Measurements from ENCODE around the gene SLC19A2.

DNA sequence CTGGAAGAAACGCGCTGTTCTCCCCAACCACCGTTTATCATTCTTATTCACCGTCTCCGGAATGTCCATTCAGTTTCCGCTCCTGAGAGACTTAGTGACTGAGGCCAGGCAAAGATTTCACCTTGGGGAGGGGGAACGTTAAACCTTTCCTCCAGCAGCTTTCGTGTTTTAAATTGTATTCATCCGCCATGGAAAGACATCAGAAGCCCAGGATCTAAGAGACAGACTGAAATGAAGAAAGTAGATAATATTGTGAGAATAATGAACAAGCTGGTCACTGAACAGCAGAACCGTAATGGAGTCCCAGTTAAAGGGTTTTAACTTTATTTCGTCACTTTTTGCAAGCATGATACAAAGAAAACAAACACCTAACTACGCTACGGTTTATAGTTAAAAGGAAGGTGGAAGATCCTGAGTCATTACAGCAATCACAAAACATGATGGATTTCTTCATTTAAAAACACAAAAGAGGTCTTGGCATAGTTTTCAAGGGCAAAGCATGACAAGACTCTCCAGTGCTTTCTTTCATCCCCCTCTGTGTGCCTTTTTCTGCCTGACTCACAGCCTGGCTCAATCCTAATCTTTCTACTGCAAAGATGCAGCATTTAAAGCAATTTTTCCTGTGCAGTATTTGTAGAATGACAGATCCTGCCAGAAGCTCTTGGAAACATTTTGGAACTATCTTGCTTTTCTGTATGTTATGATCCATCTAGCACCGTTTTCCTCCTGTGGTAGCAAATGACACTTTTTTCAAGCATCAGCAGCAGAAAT is 722 bp upstream of the SLC19A2 start:
- TF ChIP-seq, protein P1, sequence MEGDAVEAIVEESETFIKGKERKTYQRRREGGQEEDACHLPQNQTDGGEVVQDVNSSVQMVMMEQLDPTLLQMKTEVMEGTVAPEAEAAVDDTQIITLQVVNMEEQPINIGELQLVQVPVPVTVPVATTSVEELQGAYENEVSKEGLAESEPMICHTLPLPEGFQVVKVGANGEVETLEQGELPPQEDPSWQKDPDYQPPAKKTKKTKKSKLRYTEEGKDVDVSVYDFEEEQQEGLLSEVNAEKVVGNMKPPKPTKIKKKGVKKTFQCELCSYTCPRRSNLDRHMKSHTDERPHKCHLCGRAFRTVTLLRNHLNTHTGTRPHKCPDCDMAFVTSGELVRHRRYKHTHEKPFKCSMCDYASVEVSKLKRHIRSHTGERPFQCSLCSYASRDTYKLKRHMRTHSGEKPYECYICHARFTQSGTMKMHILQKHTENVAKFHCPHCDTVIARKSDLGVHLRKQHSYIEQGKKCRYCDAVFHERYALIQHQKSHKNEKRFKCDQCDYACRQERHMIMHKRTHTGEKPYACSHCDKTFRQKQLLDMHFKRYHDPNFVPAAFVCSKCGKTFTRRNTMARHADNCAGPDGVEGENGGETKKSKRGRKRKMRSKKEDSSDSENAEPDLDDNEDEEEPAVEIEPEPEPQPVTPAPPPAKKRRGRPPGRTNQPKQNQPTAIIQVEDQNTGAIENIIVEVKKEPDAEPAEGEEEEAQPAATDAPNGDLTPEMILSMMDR (IDR thresholded peaks at IDR 0.05), result no peak
- TF ChIP-seq POLR2A (IDR thresholded peaks at IDR 0.05) (no peak), POLR2AphosphoS5 (IDR thresholded peaks at IDR 0.05) (no peak)

All from prostate gland (tissue), 2 donors.